GM21528 (cell line): Measurements from ENCODE around the gene DIS3L2.
"Not testable (repeated sequence)": the region's sequence is repeated elsewhere in the genome, so short reads cannot be mapped to it uniquely, and the experiment has no call there.

Source experiments
- ATAC-seq: cut with Tn5 transposase; IDR thresholded peaks from one replicate; pipeline ENCODE4 v1.9.1; 2021; ENCODE audit warnings: mild to moderate bottlenecking, moderate library complexity; ENCODE audit not compliant: unreplicated experiment, low FRiP score

The DIS3L2 gene

DNA sequence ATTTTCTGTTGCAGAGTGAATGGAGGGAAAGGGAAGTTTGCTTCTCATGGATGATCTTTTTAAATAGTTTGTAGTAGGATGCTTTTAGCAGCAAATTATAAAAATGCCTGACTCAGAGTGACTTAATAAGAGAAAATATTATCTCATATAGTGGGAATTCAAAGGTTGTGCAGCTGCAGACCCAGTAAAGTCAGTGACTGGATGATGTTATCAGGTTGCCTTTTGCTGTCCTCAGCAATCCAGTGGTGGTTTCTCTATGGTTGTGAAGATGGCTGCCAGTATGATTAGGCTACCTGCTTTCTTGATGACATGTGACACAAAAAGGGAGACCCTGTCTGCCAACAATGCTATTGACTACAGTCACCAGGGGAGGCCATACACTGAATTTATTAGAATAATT, 184.8 kb downstream of the DIS3L2 start:
- ATAC-seq = no peak

DNA sequence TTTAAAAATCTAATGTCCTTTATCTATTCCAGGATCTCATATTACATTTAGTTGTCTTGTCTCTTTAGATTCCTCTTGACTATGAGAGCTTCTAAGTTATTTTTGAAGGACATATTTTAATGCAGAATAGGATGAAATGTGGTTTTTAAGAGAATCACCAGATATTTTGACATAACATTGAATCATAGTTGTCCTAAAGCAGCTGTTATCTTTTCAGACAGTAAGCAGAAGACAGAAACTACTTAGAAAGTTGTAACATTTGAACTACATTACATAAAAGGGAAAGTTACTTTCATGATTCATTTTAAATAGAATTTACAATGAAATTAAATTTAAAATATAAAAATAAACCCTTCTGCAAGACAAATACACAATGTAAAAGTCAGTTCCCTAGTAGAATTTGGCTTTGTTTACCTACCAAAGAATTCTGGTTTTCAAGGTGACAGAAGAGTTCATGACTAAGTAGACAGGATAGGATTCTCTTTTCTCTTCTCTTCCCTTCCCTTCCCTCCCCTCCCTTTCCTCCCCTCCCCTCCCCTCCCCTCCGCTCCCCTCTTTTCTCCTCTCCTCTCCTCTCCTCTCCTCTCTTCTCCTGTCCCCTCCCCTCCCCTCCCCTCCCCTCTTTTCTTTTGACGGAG, 186.0 kb downstream of the DIS3L2 start:
- ATAC-seq = no peak

DNA sequence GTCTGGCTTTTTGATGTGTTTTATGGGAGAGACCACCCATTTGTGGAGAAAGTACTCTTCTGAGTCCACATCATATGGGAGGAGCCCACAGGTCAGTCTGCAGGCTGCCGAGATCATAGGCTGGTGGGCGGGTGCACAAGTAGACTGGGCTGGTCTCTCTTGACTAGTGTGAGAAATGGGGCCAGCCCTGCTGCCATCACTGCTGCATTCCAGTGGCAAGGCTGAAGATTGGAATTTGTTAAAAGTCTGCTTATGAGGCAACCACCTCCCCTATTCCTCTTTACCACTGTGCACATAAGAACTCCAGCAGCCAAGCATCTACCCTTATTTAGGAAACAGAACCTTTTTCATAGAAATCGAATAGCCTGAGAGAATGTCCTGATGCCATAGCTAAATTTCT, 200.7 kb downstream of the DIS3L2 start:
- no peak for ATAC-seq

DNA sequence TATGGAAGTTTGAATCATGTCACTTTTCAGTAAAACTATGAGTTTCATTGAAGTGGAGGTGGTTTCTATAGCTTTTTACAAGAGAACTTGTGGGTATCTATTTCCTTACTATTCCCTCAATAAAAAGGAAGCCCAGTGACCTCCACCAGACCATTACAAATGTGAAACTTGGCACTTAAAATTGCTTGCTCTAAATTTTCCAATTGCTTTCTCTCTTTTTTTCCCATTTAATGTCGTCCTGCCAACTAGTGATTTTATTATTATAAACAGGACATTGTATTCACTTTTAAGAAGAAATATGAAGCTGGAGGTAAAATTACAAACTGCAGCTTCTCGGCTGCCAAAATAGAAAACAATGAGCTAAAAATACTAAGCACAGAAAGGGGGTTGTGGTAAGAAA, 208.9 kb downstream of the DIS3L2 start:
- no peak for ATAC-seq

DNA sequence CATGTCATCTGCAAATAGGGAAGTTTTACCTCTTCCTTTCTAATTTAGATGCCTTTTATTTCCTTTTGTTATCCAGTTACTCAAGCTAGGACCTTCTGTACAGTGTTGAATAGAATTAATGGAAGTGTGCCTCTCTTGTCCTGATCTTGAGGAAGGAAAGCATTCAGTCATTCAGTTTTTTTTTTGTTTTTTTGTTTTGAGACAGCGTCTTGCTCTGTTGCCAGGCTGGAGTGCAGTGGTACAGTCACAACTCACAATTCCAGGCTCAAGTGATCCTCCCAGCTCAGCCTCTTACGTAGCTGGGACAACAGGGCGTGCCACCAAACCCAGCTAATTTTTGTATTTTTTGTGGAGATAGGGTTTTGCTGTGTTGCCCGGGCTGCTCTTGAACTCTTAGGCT, 213.1 kb downstream of the DIS3L2 start:
- no peak for ATAC-seq

DNA sequence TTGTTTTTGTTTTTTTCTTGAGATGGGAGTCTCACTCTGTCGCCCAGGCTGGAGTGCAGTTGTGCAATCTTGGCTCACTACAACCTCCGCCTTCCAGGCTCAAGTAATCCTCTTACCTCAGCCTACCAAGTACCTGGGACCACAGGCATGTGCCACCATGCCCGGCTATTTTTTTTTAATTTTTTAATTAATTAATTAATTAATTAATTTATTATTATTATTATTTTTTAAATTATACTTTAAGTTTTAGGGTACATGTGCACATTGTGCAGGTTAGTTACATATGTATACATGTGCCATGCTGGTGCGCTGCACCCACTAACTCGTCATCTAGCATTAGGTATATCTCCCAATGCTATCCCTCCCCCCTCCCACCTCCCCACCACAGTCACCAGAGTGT, 215.1 kb downstream of the DIS3L2 start:
- not testable (repeated sequence) for ATAC-seq

DNA sequence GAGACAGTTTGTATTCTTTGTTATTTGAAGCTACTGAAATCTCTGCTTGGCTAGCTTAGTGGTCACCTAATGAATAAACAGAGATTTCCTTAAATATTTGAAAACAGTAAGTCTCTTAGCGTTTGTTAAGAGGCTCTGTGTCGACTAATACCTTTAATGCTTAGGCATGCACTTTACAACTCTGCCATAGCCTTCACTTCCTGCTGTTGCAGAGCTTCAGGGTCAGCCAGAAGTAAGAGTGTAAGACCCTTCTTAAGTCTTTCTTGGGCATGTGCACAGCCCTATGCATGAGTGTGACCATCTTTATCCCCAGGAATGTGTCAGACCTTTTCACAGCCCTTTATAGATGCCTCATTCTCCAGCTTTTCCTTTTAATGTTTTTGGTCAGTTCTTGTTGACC, 221.8 kb downstream of the DIS3L2 start:
- ATAC-seq = no peak

DNA sequence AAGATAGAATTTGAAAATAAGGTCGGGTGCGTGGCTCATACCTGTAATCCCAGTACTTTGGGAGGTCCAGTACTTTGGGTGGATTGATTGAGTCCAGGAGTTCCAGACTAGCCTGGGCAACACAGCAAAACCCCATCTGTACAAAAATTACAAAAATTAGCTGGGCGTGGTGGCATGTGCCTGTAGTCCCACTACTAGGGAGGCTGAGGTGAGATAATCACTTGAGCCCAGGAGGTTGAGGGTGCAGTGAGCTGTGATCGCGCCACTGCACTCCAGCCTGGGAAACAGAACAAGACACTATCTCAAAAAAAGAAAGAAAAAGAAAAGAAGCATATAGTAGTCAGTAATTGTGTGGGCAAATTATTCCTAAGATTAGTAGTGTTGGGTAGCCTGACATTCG, 222.8 kb downstream of the DIS3L2 start:
- no peak for ATAC-seq

DNA sequence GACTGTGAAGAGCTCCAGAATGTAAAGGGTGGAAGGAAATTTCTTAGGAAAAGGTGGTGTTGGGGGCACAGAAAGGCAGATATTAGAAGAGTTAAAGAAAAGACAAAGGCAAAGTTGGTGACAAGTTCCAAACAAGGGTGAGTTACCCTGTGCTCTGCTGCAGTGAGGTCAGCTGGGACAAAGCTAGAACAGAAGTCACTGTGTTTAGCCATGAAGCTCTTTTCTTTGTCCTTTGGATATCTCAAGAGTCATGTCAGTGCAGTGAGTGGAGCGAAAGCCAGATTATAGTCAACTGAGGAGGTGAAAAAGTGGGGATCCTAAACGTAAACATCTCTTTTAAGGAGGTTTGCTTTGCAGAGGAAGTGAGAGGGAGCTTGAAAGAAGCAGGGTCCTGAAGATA, 229.3 kb downstream of the DIS3L2 start:
- no peak for ATAC-seq

DNA sequence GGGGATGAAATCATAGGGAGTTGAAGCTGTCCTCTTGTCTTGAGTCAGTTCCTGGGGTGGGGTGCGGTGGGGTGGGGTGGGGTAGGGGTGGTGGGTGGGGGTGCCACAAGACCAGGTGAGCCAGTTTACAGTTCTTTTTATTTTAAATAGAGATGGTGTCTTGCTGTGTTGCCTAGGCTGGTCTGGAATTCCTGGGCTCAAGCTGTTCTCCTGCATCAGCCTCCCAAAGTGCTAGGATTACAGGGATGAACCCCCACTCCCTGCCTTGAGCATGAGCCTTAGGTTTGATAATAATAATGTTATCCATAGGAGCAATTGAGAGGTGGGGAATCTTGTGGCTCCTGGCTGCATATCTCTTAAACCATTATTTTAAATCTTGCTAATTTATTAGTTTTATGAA, 234.0 kb downstream of the DIS3L2 start:
- no peak for ATAC-seq

DNA sequence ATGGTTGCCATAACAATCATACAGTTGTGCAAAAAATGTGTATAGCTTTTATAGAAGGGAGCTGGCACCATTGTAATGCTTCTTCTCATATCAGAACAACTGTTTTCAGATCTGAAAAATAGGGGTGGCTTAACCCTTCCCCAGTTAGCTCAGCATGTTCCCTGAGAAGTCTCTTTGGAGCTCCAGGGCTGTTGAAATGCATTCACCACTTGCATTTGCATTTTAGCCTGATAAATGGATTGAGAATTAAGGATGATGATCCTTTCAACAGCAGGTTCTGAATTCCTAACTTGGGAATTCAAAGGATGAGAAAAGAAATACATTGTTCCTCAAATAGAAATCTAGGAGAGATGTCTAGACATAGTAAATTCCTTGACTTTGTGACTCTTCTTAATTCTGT, 235.3 kb downstream of the DIS3L2 start:
- ATAC-seq = no peak

DNA sequence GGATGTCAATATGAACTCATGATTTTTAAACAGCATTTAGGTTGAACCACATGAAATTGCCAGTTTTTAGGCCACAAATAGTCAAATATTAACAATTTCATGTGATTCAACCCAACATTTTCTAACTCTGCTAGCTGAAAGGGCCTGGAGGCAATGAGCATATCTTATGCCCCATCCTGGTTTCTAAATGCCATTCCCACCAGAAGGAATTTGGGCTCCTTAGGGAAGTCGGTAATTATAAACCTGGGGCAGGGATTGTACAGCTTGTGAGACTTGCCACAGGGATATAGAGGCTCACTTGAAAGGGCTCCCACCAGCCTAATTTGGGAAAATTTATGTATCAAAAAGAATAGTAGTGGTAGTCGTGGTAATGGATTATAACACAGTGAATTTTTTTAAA, 238.7 kb downstream of the DIS3L2 start:
- no peak for ATAC-seq

DNA sequence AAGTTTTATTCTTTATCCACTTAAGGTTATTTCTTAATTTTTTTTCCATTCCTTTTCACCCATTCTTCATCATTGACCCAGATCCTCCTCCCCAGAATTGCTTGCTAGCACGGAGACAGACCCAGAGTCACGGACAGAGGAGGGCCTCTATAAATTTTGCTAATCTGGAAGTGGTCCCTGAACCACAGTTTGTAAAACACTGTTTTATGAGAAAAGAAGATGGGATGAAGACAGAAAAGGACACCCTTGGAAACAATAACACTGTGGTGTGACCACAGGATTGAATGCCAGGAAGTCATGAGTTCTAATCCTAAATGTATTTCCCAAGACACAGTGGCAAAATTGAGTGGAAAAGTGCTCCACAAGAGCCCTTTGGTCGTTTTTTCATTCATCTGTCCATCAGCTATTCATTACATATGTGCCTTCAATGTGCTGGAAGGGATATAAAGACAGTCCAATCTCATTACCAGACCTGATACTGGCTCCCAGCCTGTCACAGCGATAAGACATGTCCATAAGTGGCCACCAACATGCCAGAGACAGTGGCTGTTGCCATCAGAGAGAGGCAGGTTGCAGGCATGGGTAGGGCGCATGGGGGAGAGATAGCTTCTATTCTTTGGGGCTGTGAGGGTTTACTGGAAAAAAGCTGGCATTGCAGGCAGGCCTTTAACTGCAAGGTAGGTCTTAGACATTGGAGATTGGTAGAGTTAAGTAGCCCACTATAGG, 241.8 kb downstream of the DIS3L2 start:
- ATAC-seq = no peak

DNA sequence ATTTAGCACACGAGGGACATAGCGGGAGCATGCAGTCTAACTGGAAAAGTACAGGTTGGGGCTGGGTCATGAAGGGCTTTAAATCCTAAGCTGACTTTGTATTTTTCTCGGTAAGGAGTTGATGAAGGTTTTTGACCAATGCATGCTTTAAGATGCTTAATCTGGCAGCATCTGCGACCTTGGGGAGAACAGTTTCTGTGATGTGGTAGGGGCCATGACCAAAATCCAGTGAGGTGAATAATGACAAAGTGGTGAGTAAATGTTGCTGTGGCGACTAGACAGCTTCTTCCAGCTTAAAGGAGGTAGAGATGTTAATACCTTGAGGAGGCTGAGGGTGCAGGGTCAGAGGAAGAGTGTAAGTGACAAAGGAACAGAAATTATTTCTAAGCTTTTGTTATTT, 242.4 kb downstream of the DIS3L2 start:
- no peak for ATAC-seq

DNA sequence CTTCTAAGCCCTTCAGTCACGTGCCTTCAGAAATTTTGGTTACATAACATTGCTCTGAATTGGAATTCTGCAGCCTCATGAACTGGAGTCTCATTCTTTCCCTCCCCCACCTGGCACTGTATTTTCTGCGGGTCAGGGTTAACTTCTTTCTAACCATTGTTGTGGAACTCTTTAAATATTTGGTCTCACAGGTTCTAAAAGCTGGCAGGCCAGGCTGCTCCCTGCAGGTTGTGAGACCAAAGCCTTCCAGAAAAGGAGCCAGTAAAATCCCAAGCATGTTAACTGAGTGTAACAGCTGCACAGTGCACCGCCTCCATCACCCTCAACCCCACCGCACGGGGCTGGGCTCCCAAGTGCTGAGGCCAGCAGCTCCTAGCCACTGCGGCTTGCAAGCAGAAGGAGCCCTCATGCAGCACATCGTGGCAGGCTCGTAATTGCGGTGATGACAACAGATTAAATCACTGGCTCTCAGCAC, 243.0 kb downstream of the DIS3L2 start:
- ATAC-seq = no peak

DNA sequence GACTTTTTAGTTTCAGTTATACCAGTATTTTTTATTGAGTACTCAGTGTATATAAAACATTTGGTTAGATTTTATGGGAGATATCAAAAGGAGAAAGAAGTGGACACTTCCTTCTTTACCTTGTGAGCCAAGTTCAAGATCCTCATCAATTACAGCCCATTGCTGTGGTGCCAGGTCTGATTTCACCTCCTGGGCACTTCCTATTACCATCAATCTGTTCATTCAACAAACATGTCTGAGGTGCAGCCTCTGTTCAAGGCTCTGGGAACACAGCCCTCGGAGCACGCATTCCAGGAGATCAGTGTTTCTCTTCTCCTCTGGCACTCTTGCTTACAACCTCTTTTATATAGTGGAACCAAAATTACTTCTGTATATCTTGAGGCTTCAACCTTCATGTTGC, 245.7 kb downstream of the DIS3L2 start:
- no peak for ATAC-seq

DNA sequence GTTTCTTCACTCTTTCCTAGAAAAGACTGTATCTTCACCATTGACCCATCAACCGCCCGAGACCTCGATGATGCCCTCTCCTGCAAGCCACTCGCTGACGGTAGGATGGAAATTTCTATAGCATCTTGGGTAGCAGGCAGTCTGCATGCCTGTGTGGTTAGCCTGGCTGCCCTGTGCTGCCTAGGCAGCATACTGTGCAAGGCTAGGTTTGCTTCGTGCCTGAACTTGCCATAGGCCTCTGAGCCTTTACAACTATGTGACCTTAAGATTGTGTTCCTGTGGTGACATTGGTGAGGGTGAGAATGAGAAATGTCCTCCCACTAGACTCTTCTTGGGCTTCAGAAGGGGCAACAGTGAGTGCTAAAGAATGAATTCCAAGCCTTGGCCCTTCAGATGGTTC, 248.8 kb downstream of the DIS3L2 start:
- ATAC-seq = no peak

DNA sequence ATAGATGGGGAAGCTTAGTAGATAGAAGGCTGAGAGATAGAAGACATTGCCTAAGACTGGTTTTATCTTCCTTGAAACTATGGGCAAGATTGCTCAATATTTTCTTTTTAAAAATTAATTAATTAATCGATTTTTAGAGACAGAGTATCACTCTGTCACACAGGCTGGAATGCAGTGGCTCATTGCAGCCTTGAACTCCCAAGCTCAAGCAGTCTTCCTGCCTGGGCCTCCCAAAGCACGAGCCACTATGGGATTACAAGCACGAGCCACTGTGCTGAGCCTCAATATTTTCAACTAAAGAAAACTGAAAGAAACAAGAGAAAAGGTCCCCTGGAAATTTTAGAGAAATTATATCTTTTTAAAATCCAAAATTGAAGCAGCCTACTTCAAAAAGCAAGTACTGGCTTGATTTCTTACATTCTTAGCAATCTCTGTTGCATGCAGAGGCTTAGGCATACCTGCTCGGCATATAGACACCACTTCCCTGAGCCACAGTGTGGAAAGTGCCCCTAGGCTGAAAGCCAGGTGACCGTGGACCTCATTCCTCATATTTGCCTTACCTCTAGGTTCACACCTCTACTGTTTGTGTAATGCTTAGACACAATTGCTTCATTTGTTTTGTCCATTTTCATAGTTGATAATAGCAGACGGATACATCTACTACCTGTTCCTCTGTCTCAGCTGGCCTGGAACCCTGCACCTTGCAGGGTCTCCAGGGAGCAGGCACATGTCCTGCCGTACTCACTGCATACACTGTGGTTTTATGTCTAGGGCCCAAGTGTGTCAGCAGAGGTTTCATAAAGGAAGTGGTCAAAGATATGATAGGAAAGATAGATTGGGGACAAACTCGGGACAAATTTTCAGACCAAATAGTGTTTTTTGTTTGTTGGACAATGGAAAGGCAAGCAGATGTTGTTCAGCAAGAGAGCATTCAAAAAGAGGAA, 250.5 kb downstream of the DIS3L2 start:
- ATAC-seq = no peak

DNA sequence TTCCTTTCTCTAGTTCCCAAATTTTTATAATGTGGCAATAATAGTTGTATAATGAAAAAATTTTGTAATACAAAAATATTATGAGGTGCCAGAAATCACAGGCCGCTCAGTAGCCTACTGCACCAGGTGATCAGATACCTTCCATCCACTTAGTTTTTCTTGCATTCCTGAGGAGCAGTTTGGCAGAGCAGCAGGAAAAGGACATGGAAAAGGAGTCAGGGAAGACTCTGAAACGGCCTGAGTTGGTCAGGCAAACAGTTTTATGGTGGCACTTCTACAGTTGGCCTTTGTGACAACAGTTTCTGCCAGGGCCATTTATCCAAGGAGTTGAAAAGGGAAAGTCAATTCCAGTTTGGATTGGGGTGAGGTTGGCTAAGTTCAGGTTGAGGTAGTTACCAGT, 251.7 kb downstream of the DIS3L2 start:
- no peak for ATAC-seq

DNA sequence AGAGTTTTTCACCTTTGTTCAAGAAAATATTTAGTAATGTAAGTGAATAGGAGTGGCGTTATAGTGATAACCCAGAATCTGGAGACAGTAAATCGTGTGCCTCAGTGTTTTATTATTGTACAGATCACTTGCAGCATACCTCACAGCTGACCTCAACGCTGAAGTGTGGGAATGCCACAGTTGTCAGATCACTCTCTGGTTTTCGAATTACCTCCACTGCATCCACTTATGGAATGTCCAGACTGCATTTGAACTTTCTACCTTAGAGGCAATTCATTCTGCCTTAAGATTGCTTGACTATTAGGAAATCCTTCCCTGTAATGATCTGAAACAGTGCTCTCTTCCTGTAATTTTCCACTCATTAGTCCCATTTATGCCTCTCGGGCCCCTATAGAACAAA, 252.5 kb downstream of the DIS3L2 start:
- ATAC-seq = no peak

DNA sequence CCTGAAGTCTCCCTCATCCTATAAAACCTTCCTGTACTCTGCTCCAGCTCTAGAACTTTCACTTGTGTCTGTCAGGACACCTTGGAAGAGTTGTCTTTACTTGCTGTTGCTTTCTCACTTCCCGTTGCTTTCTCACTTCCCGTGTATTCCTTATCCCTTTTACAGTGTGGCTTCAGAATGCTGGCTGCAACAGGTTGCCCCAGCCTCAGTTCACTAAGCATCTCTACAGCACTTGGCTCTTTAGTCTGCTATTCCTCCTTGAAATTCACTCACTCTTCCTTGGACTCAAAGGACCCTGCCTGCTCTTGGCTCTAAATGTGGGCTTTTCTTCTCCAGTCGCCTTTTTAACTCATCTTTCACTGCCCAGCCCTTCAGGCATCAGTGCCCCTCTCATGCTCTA, 254.5 kb downstream of the DIS3L2 start:
- no peak for ATAC-seq
